Endodermal cell (in vitro differentiated cells): ENCODE results near the gene TCF20. TPM values are rescaled to one million over a fixed set of nuclear protein-coding genes. Genes with fewer than 3 reads are reported as not detected.

Experiments
- DNase-seq: peaks from one replicate; pipeline ENCODE4 v3.0.0-alpha.2; 2017
- H3K27ac ChIP-seq: 2 replicates; pipeline ENCODE4 v1.5.1; 2013; ENCODE audit warnings: mild to moderate bottlenecking, low read depth, low read length, moderate library complexity
- H3K27me3 ChIP-seq: 2 replicates; pipeline ENCODE4 v1.6.1; 2013; ENCODE audit warnings: mild to moderate bottlenecking, low read length, moderate library complexity; ENCODE audit not compliant: insufficient read depth, control insufficient read depth, poor library complexity, severe bottlenecking
- H3K36me3 ChIP-seq: 2 replicates; pipeline ENCODE4 v1.7.0; 2013; ENCODE audit warnings: mild to moderate bottlenecking, low read length, moderate library complexity; ENCODE audit not compliant: control insufficient read depth, insufficient read depth
- H3K4me1 ChIP-seq: one replicate; pipeline ENCODE4 v1.7.0; 2013; ENCODE audit warnings: low read length; ENCODE audit not compliant: control insufficient read depth, insufficient read depth
- H3K4me3 ChIP-seq: 2 replicates; pipeline ENCODE4 v1.5.1; 2013; ENCODE audit warnings: mild to moderate bottlenecking, low read length, moderate library complexity
- H3K9ac ChIP-seq: 2 replicates; pipeline ENCODE4 v1.6.1; 2013; ENCODE audit warnings: mild to moderate bottlenecking, low read length, moderate library complexity; ENCODE audit not compliant: poor library complexity, severe bottlenecking; ENCODE audit errors: extremely low read depth
- H3K9me3 ChIP-seq: 2 replicates; pipeline ENCODE4 v1.6.1; 2013; ENCODE audit warnings: mild to moderate bottlenecking, low read length, moderate library complexity; ENCODE audit not compliant: control insufficient read depth
- H3K27ac Mint-ChIP-seq: 2 replicates; pipeline ENCODE4 v1.8.0; 2020; ENCODE audit warnings: mixed read lengths
- H3K27me3 Mint-ChIP-seq: 2 replicates; pipeline ENCODE4 v1.8.0; 2021; ENCODE audit warnings: mild to moderate bottlenecking, mixed read lengths; ENCODE audit not compliant: insufficient read depth
- H3K36me3 Mint-ChIP-seq: 2 replicates; pipeline ENCODE4 v1.8.0; 2020; ENCODE audit warnings: low read depth, mixed read lengths
- H3K4me1 Mint-ChIP-seq: 2 replicates; pipeline ENCODE4 v1.8.0; 2020; ENCODE audit warnings: mixed read lengths
- H3K4me3 Mint-ChIP-seq: 2 replicates; pipeline ENCODE4 v1.8.0; 2020; ENCODE audit warnings: mild to moderate bottlenecking, moderate library complexity, mixed read lengths
- H3K9me3 Mint-ChIP-seq: 2 replicates; pipeline ENCODE4 v1.8.0; 2020; ENCODE audit warnings: mild to moderate bottlenecking, mixed read lengths
- WGBS, 2 experiments: methylation state at CpG; one replicate each; pipeline versions ENCODE4 v1.1.5 to v1.1.7; 2013; ENCODE audit warnings: missing lambda C conversion rate in 2 of 2, mixed read lengths in 1 of 2; ENCODE audit not compliant: insufficient coverage in 1 of 2, insufficient read length in 1 of 2; 5-methylcytosine and 5-hydroxymethylcytosine counted together
- total RNA-seq, 2 donors: library from RNA; stranded (reverse); fragmentation: NEBNext Ultra II Directional in 1 of 2; extraction: Animal tissue kit (Norgen Biotek cat#: 25700) in 1 of 2; gene quantifications; 2 replicates in 1 of 2; 3 replicates in 1 of 2; pipeline ENCODE4 v1.2.1, GENCODE V29; 2021
- TF ChIP-seq, protein P1 (sequence below): fragments of 200-600 bp; sonication (generic); conservative IDR thresholded peaks from 2 replicates; pipeline ENCODE4 v1.5.0; 2021; ENCODE audit warnings: antibody characterized with exemption, mild to moderate bottlenecking

TCF20 gene
- total RNA-seq, 2 donors from 2014 or later = 113 to 134 TPM

DNA sequence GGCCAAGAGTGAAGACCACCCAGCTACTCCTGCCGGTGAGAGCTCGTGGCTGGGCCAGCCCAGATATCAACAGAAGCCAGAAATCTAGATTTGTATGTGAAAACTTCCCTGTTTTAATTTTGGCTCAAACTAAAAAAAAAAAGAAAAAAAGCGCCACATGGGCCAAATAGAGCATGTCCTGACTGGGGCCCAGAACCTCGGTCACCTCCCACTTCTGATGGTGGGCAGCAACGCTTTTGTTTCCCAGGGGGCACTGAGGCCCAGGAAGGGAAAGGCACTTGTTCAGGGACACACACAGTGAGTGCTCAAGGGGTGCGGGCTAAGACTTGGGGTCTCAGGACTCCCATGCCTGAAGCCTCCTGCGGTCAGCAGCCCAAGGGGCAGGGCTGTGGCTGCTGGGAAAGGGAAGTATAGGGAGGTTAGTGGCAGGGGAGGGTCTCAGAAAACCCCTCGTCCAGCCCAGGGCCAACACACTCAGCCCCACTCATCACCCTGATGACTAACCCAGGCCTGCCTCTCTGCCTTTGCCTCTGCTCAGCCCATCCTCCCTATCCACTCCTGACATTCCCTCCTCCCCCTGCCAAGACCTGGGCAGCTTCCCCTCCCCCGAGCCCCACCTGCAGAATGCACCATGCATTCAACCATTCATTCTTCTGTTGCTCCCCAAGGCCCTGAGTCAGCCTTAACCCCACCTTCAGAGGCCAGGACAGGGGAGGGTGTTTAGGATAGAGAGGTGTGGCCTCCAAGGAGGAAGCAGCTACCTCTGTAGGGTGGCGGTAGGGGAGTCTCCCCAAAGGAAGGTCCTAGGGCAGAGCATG, 30.0 kb upstream of the TCF20 start:
- Histone ChIP-seq H3K9ac (no peak overlapping the region), H3K36me3 (no peaks in the 10 kb centered on the region), H3K9me3 (no peaks in the 10 kb centered on the region), H3K27ac (no peak overlapping the region), H3K27me3 (no peaks in the 10 kb centered on the region), H3K4me1 (peaks cover 8% of the 10 kb centered on the region), H3K4me3 (no peak overlapping the region)
- Mint-ChIP-seq H3K27ac (peak overlapping the region; percentile 60), H3K27me3 (peaks cover 8% of the 10 kb centered on the region), H3K36me3 (peaks cover 3% of the 10 kb centered on the region), H3K9me3 (no peaks in the 10 kb centered on the region), H3K4me1 (peaks cover 32% of the 10 kb centered on the region), H3K4me3 (peak overlapping the region; percentile 38)
- TF ChIP-seq, protein P1, sequence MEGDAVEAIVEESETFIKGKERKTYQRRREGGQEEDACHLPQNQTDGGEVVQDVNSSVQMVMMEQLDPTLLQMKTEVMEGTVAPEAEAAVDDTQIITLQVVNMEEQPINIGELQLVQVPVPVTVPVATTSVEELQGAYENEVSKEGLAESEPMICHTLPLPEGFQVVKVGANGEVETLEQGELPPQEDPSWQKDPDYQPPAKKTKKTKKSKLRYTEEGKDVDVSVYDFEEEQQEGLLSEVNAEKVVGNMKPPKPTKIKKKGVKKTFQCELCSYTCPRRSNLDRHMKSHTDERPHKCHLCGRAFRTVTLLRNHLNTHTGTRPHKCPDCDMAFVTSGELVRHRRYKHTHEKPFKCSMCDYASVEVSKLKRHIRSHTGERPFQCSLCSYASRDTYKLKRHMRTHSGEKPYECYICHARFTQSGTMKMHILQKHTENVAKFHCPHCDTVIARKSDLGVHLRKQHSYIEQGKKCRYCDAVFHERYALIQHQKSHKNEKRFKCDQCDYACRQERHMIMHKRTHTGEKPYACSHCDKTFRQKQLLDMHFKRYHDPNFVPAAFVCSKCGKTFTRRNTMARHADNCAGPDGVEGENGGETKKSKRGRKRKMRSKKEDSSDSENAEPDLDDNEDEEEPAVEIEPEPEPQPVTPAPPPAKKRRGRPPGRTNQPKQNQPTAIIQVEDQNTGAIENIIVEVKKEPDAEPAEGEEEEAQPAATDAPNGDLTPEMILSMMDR = no peak
- 44 to 62% methylated on average over 6 to 10 of the region's 10 CpGs for WGBS, 2 experiments
- peak; percentile 71 for DNase-seq

GRCh38 chr22:42299586-42300258, 29.3 kb upstream of the TCF20 start:
- H3K4me1 ChIP-seq = peaks cover 8% of the 10 kb centered on the region
- no peak overlapping the region for H3K27ac ChIP-seq
- no peaks in the 10 kb centered on the region for H3K9me3 Mint-ChIP-seq
- no peaks in the 10 kb centered on the region for H3K27me3 ChIP-seq
- H3K27me3 Mint-ChIP-seq = peaks cover 5% of the 10 kb centered on the region
- H3K36me3 ChIP-seq = no peaks in the 10 kb centered on the region
- peak overlapping the region; percentile 60 for H3K27ac Mint-ChIP-seq
- no peaks in the 10 kb centered on the region for H3K9me3 ChIP-seq
- H3K4me3 ChIP-seq = no peak overlapping the region
- no peak overlapping the region for H3K9ac ChIP-seq
- peaks cover 31% of the 10 kb centered on the region for H3K4me1 Mint-ChIP-seq
- peak overlapping the region; percentile 38 for H3K4me3 Mint-ChIP-seq
- H3K36me3 Mint-ChIP-seq = peaks cover 3% of the 10 kb centered on the region
- DNase-seq = peak; percentile 80
- TF ChIP-seq, protein P1 = no peak
- 10 to 32% methylated on average over 2 to 15 of the region's 19 CpGs for whole genome bisulfite sequencing, 2 experiments

GRCh38 chr22:42298746-42299145, 28.3 kb upstream of the TCF20 start:
- H3K9ac ChIP-seq = no peak overlapping the region
- peaks cover 8% of the 10 kb centered on the region for H3K4me1 ChIP-seq
- TF ChIP-seq, protein P1 = no peak
- H3K4me1 Mint-ChIP-seq = peaks cover 27% of the 10 kb centered on the region
- 87% methylated on average over 6 to 8 of the region's 8 CpGs for WGBS, 2 experiments
- no peak overlapping the region for H3K4me3 Mint-ChIP-seq
- H3K9me3 Mint-ChIP-seq = no peaks in the 10 kb centered on the region
- peaks cover 2% of the 10 kb centered on the region for H3K27me3 Mint-ChIP-seq
- DNase-seq = no peak
- H3K4me3 ChIP-seq = no peak overlapping the region
- no peaks in the 10 kb centered on the region for H3K9me3 ChIP-seq
- no peak overlapping the region for H3K27ac Mint-ChIP-seq
- no peaks in the 10 kb centered on the region for H3K36me3 ChIP-seq
- H3K27me3 ChIP-seq = no peaks in the 10 kb centered on the region
- no peak overlapping the region for H3K27ac ChIP-seq
- peaks cover 3% of the 10 kb centered on the region for H3K36me3 Mint-ChIP-seq
